HG03342 (cell line): Measurements from ENCODE around the gene SAMD3.
"Not testable (repeated sequence)": the region's sequence is repeated elsewhere in the genome, so short reads cannot be mapped to it uniquely, and the experiment has no call there.

Experiments used
- ATAC-seq: cut with Tn5 transposase; IDR thresholded peaks from one replicate; pipeline ENCODE4 v1.9.1; 2021; ENCODE audit warnings: mild to moderate bottlenecking, moderate library complexity; ENCODE audit not compliant: unreplicated experiment

SAMD3 gene

GRCh38 chr6:130182466-130182865 lies 40.3 kb downstream of the SAMD3 start:
- ATAC-seq = no peak

- ATAC-seq = no peak
These were observed 44.1 kb downstream of the SAMD3 start for GRCh38 chr6:130178692-130179091.

GRCh38 chr6:130176378-130176777 lies 46.4 kb downstream of the SAMD3 start:
- no peak for ATAC-seq

- not testable (repeated sequence) for ATAC-seq
These were observed 49.3 kb downstream of the SAMD3 start for GRCh38 chr6:130173377-130174004.

GRCh38 chr6:130170160-130170559 lies 52.6 kb downstream of the SAMD3 start:
- ATAC-seq = not testable (repeated sequence)

GRCh38 chr6:130167655-130168054 lies 55.1 kb downstream of the SAMD3 start:
- ATAC-seq = no peak

GRCh38 chr6:130164251-130164650 lies 58.5 kb downstream of the SAMD3 start:
- no peak for ATAC-seq

GRCh38 chr6:130163266-130163665 lies 59.5 kb downstream of the SAMD3 start:
- no peak for ATAC-seq

- no peak for ATAC-seq
These were observed 60.3 kb downstream of the SAMD3 start for GRCh38 chr6:130162421-130162820.

- no peak for ATAC-seq
These were observed 60.9 kb downstream of the SAMD3 start for GRCh38 chr6:130161683-130162404.

- no peak for ATAC-seq
These were observed 62.8 kb downstream of the SAMD3 start for GRCh38 chr6:130159956-130160355.

- no peak for ATAC-seq
These were observed 64.2 kb downstream of the SAMD3 start for GRCh38 chr6:130158548-130158947.

GRCh38 chr6:130158056-130158455 lies 64.7 kb downstream of the SAMD3 start:
- no peak for ATAC-seq

- no peak for ATAC-seq
These were observed 65.8 kb downstream of the SAMD3 start for GRCh38 chr6:130156908-130157307.

- ATAC-seq = no peak
These were observed 69.7 kb downstream of the SAMD3 start for GRCh38 chr6:130152908-130153510.

GRCh38 chr6:130150906-130151305 lies 71.8 kb downstream of the SAMD3 start:
- ATAC-seq = no peak

GRCh38 chr6:130149016-130149415 lies 73.7 kb downstream of the SAMD3 start:
- not testable (repeated sequence) for ATAC-seq

GRCh38 chr6:130148181-130148580 lies 74.6 kb downstream of the SAMD3 start:
- ATAC-seq = no peak

- no peak for ATAC-seq
These were observed 75.6 kb downstream of the SAMD3 start for GRCh38 chr6:130147111-130147510.

GRCh38 chr6:130143709-130144108 lies 79.0 kb downstream of the SAMD3 start:
- no peak for ATAC-seq

GRCh38 chr6:130140084-130140483 lies 82.7 kb downstream of the SAMD3 start:
- ATAC-seq = no peak

- peak; percentile 25 for ATAC-seq
These were observed 83.9 kb downstream of the SAMD3 start for GRCh38 chr6:130138909-130139242.
